Muscle layer of duodenum (tissue), 2 donors: ENCODE measurements around the gene KAZN.
A peak's percentile ranks its signal among the peaks of the same experiment; 100 is the strongest.

ENCODE experiments used
- H3K27ac ChIP-seq: one replicate; pipeline ENCODE4 v1.7.0; 2013; ENCODE audit warnings: mild to moderate bottlenecking, low read length
- H3K27me3 ChIP-seq: one replicate; pipeline ENCODE4 v1.7.0; 2013; ENCODE audit warnings: low read depth, mild to moderate bottlenecking, control low read depth, low read length
- H3K36me3 ChIP-seq, 2 donors: one replicate each; pipeline ENCODE4 v1.7.0; 2013; ENCODE audit warnings: low read length in 2 of 2, control low read depth in 1 of 2, mild to moderate bottlenecking in 1 of 2; ENCODE audit not compliant: insufficient read depth in 2 of 2, control insufficient read depth in 1 of 2
- H3K4me1 ChIP-seq, 2 donors: one replicate each; pipeline ENCODE4 v1.7.0; 2013; ENCODE audit warnings: low read length in 2 of 2, mild to moderate bottlenecking in 2 of 2, control low read depth in 1 of 2, moderate library complexity in 1 of 2; ENCODE audit not compliant: insufficient read depth in 2 of 2, control insufficient read depth in 1 of 2
- H3K4me3 ChIP-seq, 2 donors: one replicate each; pipeline ENCODE4 v1.7.0; 2013; ENCODE audit warnings: low read length in 2 of 2, low read depth in 1 of 2, mild to moderate bottlenecking in 1 of 2
- H3K9me3 ChIP-seq, 2 donors: one replicate each; pipeline ENCODE4 v1.7.0; 2013; ENCODE audit warnings: low read length in 2 of 2, control low read depth in 1 of 2, mild to moderate bottlenecking in 1 of 2; ENCODE audit not compliant: control insufficient read depth in 1 of 2
- donor health status: healthy.

Gene KAZN

DNA sequence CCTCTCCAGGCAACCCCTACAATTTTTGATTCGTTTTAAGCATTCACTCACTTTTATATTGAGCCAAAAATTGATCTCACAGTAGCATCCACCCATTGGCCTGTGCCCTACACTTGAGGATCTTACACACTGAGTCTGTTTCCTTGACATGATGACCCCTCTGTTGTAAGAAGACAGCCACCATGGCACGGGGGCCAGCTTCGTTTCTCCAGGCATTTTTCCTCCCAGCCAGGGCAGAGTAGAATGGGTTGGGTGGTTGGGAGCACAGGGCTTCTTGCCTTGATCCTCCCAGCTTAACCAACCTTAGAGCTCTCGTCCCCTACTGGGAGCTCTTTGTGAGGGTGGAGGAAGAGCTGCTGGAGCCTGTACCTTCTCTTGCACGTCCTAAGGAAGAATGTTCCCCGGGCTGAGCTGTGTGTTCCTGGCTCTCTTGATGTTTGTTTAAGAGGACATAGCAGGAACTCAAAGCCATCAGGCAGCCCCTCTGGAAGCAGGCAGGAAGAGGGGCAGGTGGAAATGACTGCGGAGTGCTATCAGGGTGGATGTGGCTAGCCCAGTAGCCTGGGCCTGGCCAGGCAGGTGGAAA is 341.9 kb downstream of the KAZN start:
- no peaks in the 10 kb centered on the region for H3K9me3 ChIP-seq
- H3K27me3 ChIP-seq = no peaks in the 10 kb centered on the region
- peaks cover 16 to 37% of the 10 kb centered on the region in 2 donors for H3K4me1 ChIP-seq
- H3K27ac ChIP-seq = no peak overlapping the region
- H3K36me3 ChIP-seq = no peaks in the 10 kb centered on the region
- H3K4me3 ChIP-seq = no peak overlapping the region

DNA sequence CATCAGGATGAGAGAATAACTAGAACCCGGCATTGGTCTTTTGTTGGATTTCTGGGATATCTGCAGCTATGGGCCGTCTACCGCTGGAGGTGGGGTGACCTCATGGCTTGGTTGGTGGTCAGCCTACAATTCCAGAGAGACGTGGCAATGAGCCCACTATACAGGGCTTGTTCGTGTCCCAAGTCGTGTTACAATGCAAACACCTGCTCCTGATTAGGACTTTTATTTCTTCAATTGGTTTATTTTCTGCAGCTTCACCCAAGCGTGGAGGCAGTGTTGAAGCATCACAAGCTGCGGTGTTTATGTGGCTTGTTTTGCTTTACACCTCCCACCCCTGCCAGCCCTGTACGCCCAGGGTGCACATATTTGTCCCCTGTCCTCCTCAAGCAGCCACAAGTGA is 343.4 kb downstream of the KAZN start:
- Histone ChIP-seq H3K27me3 (no peaks in the 10 kb centered on the region), H3K4me1 (peaks cover 16 to 50% of the 10 kb centered on the region in 2 donors), H3K9me3 (no peaks in the 10 kb centered on the region), H3K4me3 (no peak overlapping the region), H3K36me3 (no peaks in the 10 kb centered on the region), H3K27ac (no peak overlapping the region)

DNA sequence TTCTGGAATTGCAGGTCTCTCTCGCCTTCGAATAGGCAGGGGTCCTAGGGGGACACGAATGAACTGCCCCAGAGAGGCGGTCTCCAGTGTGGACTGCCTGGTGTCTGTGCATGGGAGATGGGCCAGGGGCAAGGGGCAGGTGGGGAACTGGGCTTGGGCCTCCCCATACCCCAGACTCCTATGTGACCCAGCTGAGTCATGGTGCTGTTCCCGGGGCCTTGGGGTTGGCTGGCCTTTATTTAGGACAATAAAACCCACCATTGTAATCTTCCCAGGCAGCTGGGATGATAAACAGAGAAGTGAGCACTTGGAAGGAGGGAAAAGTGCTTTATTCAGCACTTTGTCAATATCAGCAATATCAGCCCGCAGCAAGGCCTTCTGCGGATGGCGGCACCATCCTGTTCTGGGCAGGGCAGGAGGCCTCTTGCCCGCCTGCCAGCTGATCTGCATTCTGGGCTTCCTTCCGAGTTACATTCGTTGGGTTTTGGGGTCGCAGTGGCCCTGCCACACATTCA is 346.0 kb downstream of the KAZN start:
- H3K36me3 ChIP-seq = no peaks in the 10 kb centered on the region
- H3K27ac ChIP-seq = peak overlapping the region; percentile 14
- no peaks in the 10 kb centered on the region for H3K9me3 ChIP-seq
- no peaks in the 10 kb centered on the region for H3K27me3 ChIP-seq
- H3K4me1 ChIP-seq = peaks cover 16 to 52% of the 10 kb centered on the region in 2 donors
- no peak overlapping the region for H3K4me3 ChIP-seq

DNA sequence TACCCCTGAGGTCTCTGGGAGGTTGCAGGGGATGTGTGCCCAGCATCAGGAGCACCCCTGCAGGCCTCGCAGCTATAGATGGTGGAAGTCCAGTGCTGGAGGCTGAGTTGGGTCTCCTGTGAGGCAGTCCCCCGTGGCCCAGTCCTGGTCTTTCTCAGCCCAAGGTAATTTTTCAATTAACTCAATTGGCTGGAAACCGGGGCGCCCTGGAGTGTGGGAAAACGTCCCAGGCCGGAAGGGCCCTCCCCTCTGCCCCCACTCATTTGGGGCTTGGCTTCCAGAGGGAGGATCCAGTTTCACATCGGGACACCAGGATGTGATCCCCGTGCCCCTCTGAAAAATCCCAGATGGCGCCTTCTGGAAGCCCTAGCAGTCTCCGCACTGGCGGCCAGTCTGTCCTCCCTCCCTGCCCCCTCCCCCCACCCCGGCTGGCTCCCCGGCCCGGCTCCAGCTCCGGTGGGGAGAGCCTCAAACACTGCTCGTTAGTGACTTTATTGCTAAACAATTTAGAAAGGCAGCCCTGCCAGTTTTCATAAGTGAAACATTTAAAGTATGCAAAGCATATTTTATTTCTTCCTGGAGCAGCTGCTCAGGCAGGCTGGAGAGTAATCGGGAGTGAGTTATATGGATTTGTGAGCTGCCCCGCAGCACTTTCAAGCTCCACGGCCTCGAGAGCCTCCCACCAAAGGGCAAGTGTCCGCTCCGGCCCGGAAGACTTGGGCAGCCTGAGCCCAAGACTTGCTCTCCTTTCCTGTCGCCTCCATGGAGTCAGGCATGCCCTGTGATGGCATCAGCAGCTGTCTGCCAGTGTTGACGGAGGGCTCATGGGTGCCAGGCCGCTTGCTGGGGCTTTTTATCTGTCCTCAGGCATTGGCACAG is 346.9 kb downstream of the KAZN start:
- Histone ChIP-seq H3K27ac (peak overlapping the region; percentile 74), H3K4me3 (peak overlapping the region in 1 of 2 donors; percentile 39), H3K9me3 (no peaks in the 10 kb centered on the region), H3K4me1 (peaks cover 9 to 50% of the 10 kb centered on the region in 2 donors), H3K27me3 (no peaks in the 10 kb centered on the region), H3K36me3 (no peaks in the 10 kb centered on the region)

DNA sequence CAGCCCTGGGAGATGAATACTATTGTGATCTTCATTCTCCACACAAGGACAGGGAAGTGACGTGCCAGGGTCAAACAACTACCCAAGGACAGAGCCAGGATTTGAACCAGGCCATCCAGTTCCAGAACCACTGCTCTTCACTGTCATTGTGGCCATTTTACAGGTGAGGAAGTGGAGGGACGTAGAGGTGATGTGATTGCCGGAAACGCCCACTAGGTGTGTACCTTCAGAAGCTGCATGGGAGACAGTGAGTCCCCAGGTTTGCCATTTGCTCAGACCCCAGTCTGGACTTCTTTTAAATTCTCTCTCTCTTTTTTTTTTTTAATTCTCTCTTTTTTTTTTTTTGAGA is 347.5 kb downstream of the KAZN start:
- Histone ChIP-seq H3K4me3 (peak overlapping the region in 1 of 2 donors; percentile 39), H3K27ac (peak overlapping the region; percentile 74), H3K9me3 (no peaks in the 10 kb centered on the region), H3K4me1 (peaks cover 7 to 46% of the 10 kb centered on the region in 2 donors), H3K27me3 (no peaks in the 10 kb centered on the region), H3K36me3 (no peaks in the 10 kb centered on the region)

DNA sequence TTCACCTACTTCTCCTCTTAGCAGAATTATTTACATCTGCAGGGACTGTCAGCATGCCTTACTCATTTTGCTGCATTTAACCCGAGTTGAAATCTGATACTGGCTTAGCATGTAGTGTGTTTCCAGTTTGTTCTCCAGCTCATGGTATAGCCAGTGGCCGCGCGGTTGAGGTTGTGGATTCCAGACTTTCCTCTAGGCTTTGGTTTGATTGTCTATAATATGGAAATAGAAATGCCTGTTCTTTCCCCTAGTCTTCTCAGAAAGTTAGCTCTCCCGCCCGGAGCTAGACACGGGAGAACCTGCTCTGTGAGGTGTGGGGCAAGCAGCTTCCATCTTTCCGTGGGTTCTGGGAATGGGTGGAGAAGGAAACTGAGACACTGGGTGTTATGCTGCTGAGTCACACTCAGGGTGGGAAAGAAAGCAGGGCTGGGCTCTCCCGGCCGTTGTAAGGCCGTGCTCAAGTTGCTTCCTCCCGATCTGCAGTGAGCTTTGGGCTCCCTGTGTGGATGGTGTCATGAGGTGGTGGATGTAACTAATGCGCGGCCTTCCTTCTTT is 348.3 kb downstream of the KAZN start:
- no peak overlapping the region for H3K4me3 ChIP-seq
- peaks cover 7 to 46% of the 10 kb centered on the region in 2 donors for H3K4me1 ChIP-seq
- H3K9me3 ChIP-seq = no peaks in the 10 kb centered on the region
- peak overlapping the region; percentile 1 for H3K27ac ChIP-seq
- H3K27me3 ChIP-seq = no peaks in the 10 kb centered on the region
- H3K36me3 ChIP-seq = no peaks in the 10 kb centered on the region

DNA sequence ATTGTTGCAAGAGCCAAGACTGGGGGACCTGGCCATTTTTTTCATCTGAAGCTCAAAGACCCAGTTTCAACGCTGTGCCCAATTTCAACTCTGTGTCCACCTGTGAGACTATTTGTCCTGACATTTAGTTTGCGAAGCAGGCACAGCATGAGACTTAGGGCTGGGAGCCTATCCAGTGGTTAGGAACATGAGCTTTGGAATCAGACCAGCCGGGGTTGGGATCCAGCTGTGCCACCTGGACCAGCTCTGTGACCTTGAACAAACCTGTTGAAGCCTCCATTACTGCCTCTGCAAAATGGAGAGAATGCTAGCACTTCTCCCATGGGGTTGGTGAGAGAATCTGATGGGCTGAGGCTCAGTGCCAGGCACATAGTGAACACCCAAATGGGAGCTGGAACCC is 348.9 kb downstream of the KAZN start:
- Histone ChIP-seq H3K9me3 (no peaks in the 10 kb centered on the region), H3K36me3 (no peaks in the 10 kb centered on the region), H3K27me3 (no peaks in the 10 kb centered on the region), H3K4me1 (peaks cover 7 to 45% of the 10 kb centered on the region in 2 donors), H3K27ac (no peak overlapping the region), H3K4me3 (no peak overlapping the region)

DNA sequence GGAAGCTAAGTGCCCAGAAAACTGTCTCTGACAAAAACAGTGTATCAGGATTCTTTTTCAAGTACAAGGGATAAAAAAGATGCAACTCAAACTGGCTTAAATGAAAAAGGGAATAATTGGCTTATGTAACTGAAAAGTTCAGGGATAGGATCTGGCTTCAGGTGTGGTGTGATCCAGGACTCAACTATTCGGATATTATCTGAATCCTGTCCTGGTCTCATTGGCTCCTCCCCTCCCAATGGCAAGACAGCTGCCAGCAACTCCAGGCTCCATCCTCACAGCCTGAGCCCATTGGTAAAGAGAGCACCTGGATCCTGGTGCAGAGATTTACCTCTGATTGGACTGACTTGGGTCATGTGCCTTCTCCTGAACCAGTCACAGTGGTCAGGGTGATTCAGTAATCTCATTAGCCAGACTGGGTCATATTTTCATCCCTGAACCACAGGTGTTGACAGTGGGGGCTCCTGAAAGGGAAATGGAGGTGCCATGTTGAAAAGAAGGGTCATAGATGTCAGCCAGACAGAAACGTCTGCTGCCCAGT is 349.7 kb downstream of the KAZN start:
- Histone ChIP-seq H3K27me3 (no peaks in the 10 kb centered on the region), H3K4me1 (peaks cover 7 to 37% of the 10 kb centered on the region in 2 donors), H3K27ac (no peak overlapping the region), H3K9me3 (no peaks in the 10 kb centered on the region), H3K4me3 (no peak overlapping the region), H3K36me3 (no peaks in the 10 kb centered on the region)

DNA sequence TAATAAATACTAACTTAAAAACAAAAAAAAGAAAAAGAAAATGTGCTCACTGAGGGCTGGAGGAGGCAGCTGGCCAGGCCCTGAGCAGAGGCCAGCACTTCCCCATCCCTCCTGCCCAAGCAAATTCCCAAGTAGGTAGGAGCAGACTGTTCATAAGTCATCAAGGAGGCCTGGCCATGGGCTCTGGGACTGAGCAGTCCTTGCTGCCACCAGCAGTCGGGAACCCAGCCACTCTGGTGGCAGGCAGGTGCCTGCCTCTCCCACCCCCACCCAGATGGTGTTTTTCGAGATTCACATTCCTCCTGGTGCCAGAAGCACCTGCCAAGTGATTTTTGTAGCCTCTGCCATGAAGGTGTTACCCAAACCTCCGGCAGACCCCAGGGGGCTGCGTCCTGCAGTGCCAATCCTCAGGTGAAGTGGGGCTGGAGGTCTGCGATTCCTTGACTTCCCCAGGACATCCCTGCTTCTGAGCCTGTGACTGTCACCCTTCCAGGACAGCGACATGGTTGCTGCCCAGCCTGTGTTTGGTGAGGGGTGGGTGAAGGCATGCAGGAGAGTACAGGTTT is 350.9 kb downstream of the KAZN start:
- Histone ChIP-seq H3K9me3 (peaks cover 0 to 5% of the 10 kb centered on the region in 2 donors), H3K27me3 (no peaks in the 10 kb centered on the region), H3K27ac (no peak overlapping the region), H3K4me3 (no peak overlapping the region), H3K4me1 (peaks cover 3 to 30% of the 10 kb centered on the region in 2 donors), H3K36me3 (no peaks in the 10 kb centered on the region)

DNA sequence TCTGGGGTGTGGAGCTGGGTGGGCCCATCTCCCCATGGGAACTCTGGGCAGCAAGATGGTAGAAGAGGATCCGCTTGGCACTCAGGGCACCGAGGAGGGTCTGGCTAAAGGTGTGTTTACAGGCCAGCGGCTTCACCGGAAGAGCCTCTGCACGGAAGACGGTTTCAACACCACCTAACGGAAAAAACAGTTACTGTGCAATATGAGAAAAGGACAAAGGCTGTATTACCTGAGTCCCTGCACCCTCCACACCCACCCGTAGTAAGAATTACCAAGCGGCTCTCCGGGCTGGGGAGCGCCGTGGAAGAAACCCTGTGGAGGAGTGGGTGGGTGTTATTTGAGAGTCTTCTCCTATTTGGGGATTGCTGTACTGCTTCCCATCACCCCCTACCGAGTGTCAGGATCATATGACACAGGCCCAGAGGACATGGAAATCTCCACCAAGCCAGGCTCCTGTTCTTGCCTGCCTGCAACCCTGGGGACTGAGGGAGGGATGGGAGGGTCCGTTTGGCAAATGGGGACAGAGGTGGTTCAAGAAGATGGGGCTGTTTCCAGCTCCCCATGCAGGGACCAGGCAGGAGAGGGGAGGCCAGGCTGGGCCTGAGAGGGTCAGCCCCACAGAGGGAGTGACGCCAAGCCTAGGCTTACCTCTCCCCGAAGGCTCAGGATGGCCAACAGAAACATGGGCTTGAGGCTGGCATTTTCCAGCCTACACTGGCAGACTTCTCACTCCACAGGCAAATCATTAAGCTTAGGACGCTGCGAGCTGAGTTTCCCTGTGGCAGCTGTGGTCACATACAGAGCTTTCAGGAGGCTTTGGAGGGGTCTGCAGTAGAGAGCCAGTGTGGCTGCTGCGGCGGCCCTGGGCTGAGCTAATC is 351.6 kb downstream of the KAZN start:
- Histone ChIP-seq H3K27me3 (no peaks in the 10 kb centered on the region), H3K9me3 (peaks cover 0 to 5% of the 10 kb centered on the region in 2 donors), H3K36me3 (no peaks in the 10 kb centered on the region), H3K4me3 (no peak overlapping the region), H3K4me1 (peaks cover under 1 to 25% of the 10 kb centered on the region in 2 donors), H3K27ac (no peak overlapping the region)
